Endometrium (tissue), 2 donors: Measurements from ENCODE around the gene TMEM154.
A peak's percentile ranks its signal among the peaks of the same experiment; 100 is the strongest.
"Not testable (repeated sequence)": the region's sequence is repeated elsewhere in the genome, so short reads cannot be mapped to it uniquely, and the experiment has no call there.

Source experiments
- FAIRE-seq: peaks from 2 replicates; lab custom pipeline; 2012; peaks lifted over from hg19 to GRCh38; lab: Jason Lieb, UNC
- donor health status: control.
- donor health status: control.

TMEM154 gene

GRCh38 chr4:152666946-152667345 is 12.9 kb downstream of the TMEM154 start:
- no peak for FAIRE-seq

- no peak for FAIRE-seq
These were observed 14.0 kb downstream of the TMEM154 start for GRCh38 chr4:152665691-152666395.

GRCh38 chr4:152664067-152664378 is 15.8 kb downstream of the TMEM154 start:
- not testable (repeated sequence) for FAIRE-seq

GRCh38 chr4:152663203-152664066 is 16.4 kb downstream of the TMEM154 start:
- no peak for FAIRE-seq

GRCh38 chr4:152661649-152662048 is 18.1 kb downstream of the TMEM154 start:
- no peak for FAIRE-seq

- FAIRE-seq, result no peak
These were observed 19.3 kb downstream of the TMEM154 start for GRCh38 chr4:152660526-152660925.

- FAIRE-seq, result no peak
These were observed 20.0 kb downstream of the TMEM154 start for GRCh38 chr4:152659806-152660205.

GRCh38 chr4:152657657-152658056 is 22.1 kb downstream of the TMEM154 start:
- no peak for FAIRE-seq

- FAIRE-seq, result no peak
These were observed 24.3 kb downstream of the TMEM154 start for GRCh38 chr4:152655272-152656129.

- no peak for FAIRE-seq
These were observed 27.7 kb downstream of the TMEM154 start for GRCh38 chr4:152652102-152652501.

- no peak for FAIRE-seq
These were observed 28.2 kb downstream of the TMEM154 start for GRCh38 chr4:152651473-152652060.

GRCh38 chr4:152646221-152646620 is 33.6 kb downstream of the TMEM154 start:
- no peak for FAIRE-seq

GRCh38 chr4:152644130-152644529 is 35.7 kb downstream of the TMEM154 start:
- FAIRE-seq, result no peak

GRCh38 chr4:152643153-152644035 is 36.4 kb downstream of the TMEM154 start:
- no peak for FAIRE-seq

GRCh38 chr4:152640058-152640921 is 39.5 kb downstream of the TMEM154 start:
- peak; percentile 85 for FAIRE-seq

- no peak for FAIRE-seq
These were observed 43.9 kb downstream of the TMEM154 start for GRCh38 chr4:152635851-152636250.

- no peak for FAIRE-seq
These were observed 45.6 kb downstream of the TMEM154 start for GRCh38 chr4:152634110-152634760.

- FAIRE-seq, result no peak
These were observed 46.7 kb downstream of the TMEM154 start for GRCh38 chr4:152633118-152633517.

- no peak for FAIRE-seq
These were observed 49.5 kb downstream of the TMEM154 start for GRCh38 chr4:152630324-152630723.

GRCh38 chr4:152629908-152630307 is 49.9 kb downstream of the TMEM154 start:
- no peak for FAIRE-seq
